T-cell (primary cell): ENCODE measurements around the gene PRR14L. TPM values are rescaled to one million over a fixed set of nuclear protein-coding genes. Genes with fewer than 3 reads are reported as not detected.
"Not testable (repeated sequence)": the region's sequence is repeated elsewhere in the genome, so short reads cannot be mapped to it uniquely, and the experiment has no call there.

Source experiments
- ATAC-seq, 4 experiments: fragments of 200-7000 bp in 3 of 4; fragments of 150-1000 bp in 1 of 4; cut with Tn5 transposase; replicated peaks in 1 of 4; 1 replicate in 3 of 4; 2 replicates in 1 of 4; pipeline ENCODE4 v1.10.0; 2021; ENCODE audit warnings: moderate library complexity in 3 of 4, mild to moderate bottlenecking in 2 of 4, moderate number of reproducible peaks in 1 of 4
- CTCF ChIA-PET, 2 donors: fragments of 300-600 bp; sonication (Branson Sonifier 250); formaldehyde crosslinking; loops; one replicate each; lab custom pipeline; 2022; ENCODE audit warnings: antibody characterized with exemption in 2 of 2; lab: Charles Lee
- POLR2A ChIA-PET, 2 donors: fragments of 300-600 bp; sonication (Branson Sonifier 250); formaldehyde crosslinking; loops; one replicate each; lab custom pipeline; 2022; ENCODE audit warnings: antibody characterized with exemption in 2 of 2; lab: Charles Lee
- DNase-seq, 35 experiments: peaks; one replicate each; pipeline versions ENCODE4 v3.0.0 to v3.0.0-alpha.2; 2013 to 2023
- H3K27ac ChIP-seq: one replicate; pipeline ENCODE4 v1.5.1; 2013; ENCODE audit warnings: low read length
- H3K27me3 ChIP-seq, 2 experiments: replicated peaks in 1 of 2; 1 replicate in 1 of 2; 2 replicates in 1 of 2; pipeline versions ENCODE4 v1.6.1 to v1.7.0; 2013; ENCODE audit warnings: low read length in 1 of 2, mixed read lengths in 1 of 2; ENCODE audit not compliant: control insufficient read depth in 2 of 2, insufficient read depth in 2 of 2; ENCODE audit errors: extremely low read depth in 1 of 2
- H3K36me3 ChIP-seq, 2 donors: 1 replicate in 1 of 2; 2 replicates in 1 of 2; pipeline versions ENCODE4 v1.6.1 to v1.7.0; 2013; ENCODE audit warnings: low read length in 1 of 2; ENCODE audit not compliant: control insufficient read depth in 2 of 2, insufficient read depth in 1 of 2; ENCODE audit errors: extremely low read depth in 1 of 2
- H3K4me1 ChIP-seq, 2 experiments: 1 replicate in 1 of 2; 2 replicates in 1 of 2; pipeline versions ENCODE4 v1.6.1 to v1.7.0; 2013; ENCODE audit warnings: low read length in 2 of 2, mixed read lengths in 1 of 2; ENCODE audit not compliant: insufficient read depth in 2 of 2, control insufficient read depth in 1 of 2; ENCODE audit errors: extremely low read depth in 1 of 2
- H3K4me3 ChIP-seq, 2 donors: 1 replicate in 1 of 2; 2 replicates in 1 of 2; pipeline versions ENCODE4 v1.5.1 to v1.7.0; 2013; ENCODE audit warnings: mild to moderate bottlenecking in 2 of 2, low read length in 1 of 2, moderate library complexity in 1 of 2; ENCODE audit not compliant: control insufficient read depth in 1 of 2; ENCODE audit errors: extremely low read depth in 1 of 2
- H3K9me3 ChIP-seq: 2 replicates; pipeline ENCODE4 v1.7.0; 2013
- H3K27ac Mint-ChIP-seq, 2 donors: one replicate each; pipeline ENCODE4 v1.8.0; 2020 to 2021; ENCODE audit warnings: mild to moderate bottlenecking in 2 of 2, mixed read lengths in 2 of 2
- H3K27me3 Mint-ChIP-seq, 2 donors: one replicate each; pipeline ENCODE4 v1.8.0; 2021 to 2022; ENCODE audit warnings: mixed read lengths in 2 of 2
- H3K36me3 Mint-ChIP-seq: one replicate; pipeline ENCODE4 v1.8.0; 2021; ENCODE audit warnings: mixed read lengths
- H3K4me1 Mint-ChIP-seq, 3 donors: one replicate each; pipeline ENCODE4 v1.8.0; 2020 to 2022; ENCODE audit warnings: mixed read lengths in 3 of 3, mild to moderate bottlenecking in 1 of 3
- H3K4me3 Mint-ChIP-seq, 3 donors: one replicate each; pipeline ENCODE4 v1.8.0; 2020 to 2022; ENCODE audit warnings: mild to moderate bottlenecking in 3 of 3, mixed read lengths in 3 of 3, moderate library complexity in 3 of 3
- H3K9me3 Mint-ChIP-seq, 3 donors: one replicate each; pipeline ENCODE4 v1.8.0; 2020 to 2022; ENCODE audit warnings: mixed read lengths in 3 of 3
- WGBS: methylation state at CpG from one replicate; pipeline ENCODE4 v1.1.5; 2013; ENCODE audit warnings: missing lambda C conversion rate; ENCODE audit not compliant: insufficient coverage; 5-methylcytosine and 5-hydroxymethylcytosine counted together
- total RNA-seq, 35 experiments: library from RNA in 6 of 35; stranded (reverse) in 6 of 35; fragments of 120-200 nt in 1 of 35; gene quantifications; one replicate each; pipeline versions ENCODE4 v1.2.1 to v1.2.4 and lab custom pipeline; 2013 to 2026

Gene PRR14L
- total RNA-seq, 5 donors from 2014 or later (not counting 1 experiment from before 2014, with no cell fraction given): 48.0 to 63.0 (median 55.6) TPM

DNA sequence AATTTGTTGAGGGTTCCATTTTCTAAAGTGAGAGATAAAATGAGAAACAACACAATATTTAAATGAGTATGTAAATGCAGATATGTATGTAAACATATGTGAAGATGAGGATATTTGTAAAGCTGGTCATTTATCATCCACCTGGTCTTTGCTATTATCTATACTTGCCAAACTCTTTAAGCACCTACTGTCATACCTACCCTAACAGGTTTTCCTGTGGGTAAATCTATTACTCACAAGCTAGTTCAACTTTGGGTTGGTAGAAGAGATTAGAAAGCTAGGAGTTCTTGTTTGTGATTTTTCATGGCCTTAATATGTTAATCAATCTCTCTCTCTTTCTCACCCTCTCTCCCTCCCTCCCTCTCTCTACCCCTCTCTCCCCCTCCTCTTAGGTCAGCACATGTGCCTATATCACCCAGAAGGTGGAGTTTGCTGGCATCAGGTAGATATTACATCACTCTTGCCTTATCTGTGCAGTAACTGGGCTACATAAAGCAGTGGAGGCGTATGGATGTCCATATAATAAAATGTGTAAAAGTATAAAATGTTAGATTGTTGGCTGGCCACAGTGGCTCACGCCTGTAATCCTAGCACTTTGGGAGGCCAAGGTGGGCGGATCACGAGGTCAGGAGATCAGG lies 18.6 kb upstream of the PRR14L start:
- POLR2A ChIA-PET: no interaction called here
- peaks cover 7 to 61% of the 10 kb centered on the region in 2 donors for H3K36me3 ChIP-seq
- Mint-ChIP-seq H3K9me3 (no peaks in the 10 kb centered on the region), H3K36me3 (peaks cover 27% of the 10 kb centered on the region), H3K27me3 (no peaks in the 10 kb centered on the region), H3K4me1 (no peaks in the 10 kb centered on the region), H3K4me3 (no peak overlapping the region), H3K27ac (no peak overlapping the region)
- ATAC-seq: no peak
- CTCF ChIA-PET: interaction anchor here in 1 of 2 donors (0.6 kb wide), 1 partner anchor 622 kb away, joined by 3 read pairs; no protein-coding TSS in a partner anchor
- no peaks in the 10 kb centered on the region for H3K4me1 ChIP-seq
- DNase-seq: no peak
- no peak overlapping the region for H3K4me3 ChIP-seq
- WGBS: no CpG with 5 or more reads among the region's 4 CpGs
- no peak overlapping the region for H3K27ac ChIP-seq
- H3K9me3 ChIP-seq: no peaks in the 10 kb centered on the region
- H3K27me3 ChIP-seq: no peaks in the 10 kb centered on the region

GRCh38 chr22:31764785-31765184 lies 14.9 kb upstream of the PRR14L start:
- DNase-seq (no peak), ATAC-seq (no peak)
- no peaks in the 10 kb centered on the region for H3K9me3 Mint-ChIP-seq
- Histone ChIP-seq H3K36me3 (peaks cover 10 to 50% of the 10 kb centered on the region in 2 donors), H3K4me3 (no peak overlapping the region), H3K9me3 (no peaks in the 10 kb centered on the region), H3K27ac (no peak overlapping the region), H3K27me3 (no peaks in the 10 kb centered on the region), H3K4me1 (no peaks in the 10 kb centered on the region)
- no peaks in the 10 kb centered on the region for H3K27me3 Mint-ChIP-seq
- WGBS: no CpG with 5 or more reads among the region's 3 CpGs
- H3K36me3 Mint-ChIP-seq: peaks cover 32% of the 10 kb centered on the region
- ChIA-PET CTCF (interaction anchor here in 1 of 2 donors (0.6 kb wide), 1 partner anchor 204 kb away, joined by 3 read pairs; no protein-coding TSS in a partner anchor), POLR2A (interaction anchor here in 1 of 2 donors (0.6 kb wide), 1 partner anchor 15 kb away, joined by 5 read pairs; the partner anchor contains the start of gene PRR14L)
- no peak overlapping the region for H3K4me3 Mint-ChIP-seq
- no peaks in the 10 kb centered on the region for H3K4me1 Mint-ChIP-seq
- H3K27ac Mint-ChIP-seq: no peak overlapping the region

DNA sequence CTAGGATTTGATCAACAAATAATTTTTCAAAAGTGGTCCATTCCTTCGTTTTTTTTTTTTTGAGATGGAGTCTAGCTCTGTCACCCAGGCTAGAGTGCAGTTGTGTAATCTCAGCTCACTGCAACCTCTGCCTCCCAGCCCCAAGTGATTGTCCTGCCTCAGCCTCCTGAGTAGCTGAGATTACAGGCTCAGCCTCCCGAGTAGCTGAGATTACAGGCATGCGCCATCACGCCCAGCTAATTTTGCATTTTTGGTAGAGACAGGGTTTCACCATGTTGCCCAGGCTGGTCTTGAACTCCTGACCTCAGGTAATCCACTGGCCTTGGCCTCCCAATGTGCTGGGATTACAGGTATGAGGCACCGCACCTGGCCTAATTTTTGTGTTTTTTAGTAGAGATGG lies 8.9 kb upstream of the PRR14L start:
- not testable (repeated sequence) for H3K27me3 Mint-ChIP-seq, H3K9me3 ChIP-seq, H3K9me3 Mint-ChIP-seq, H3K27me3 ChIP-seq, H3K4me3 ChIP-seq, H3K27ac Mint-ChIP-seq, ATAC-seq, H3K4me3 Mint-ChIP-seq, DNase-seq, H3K27ac ChIP-seq
- 100% methylated on average over 2 of the region's 5 CpGs for WGBS
- Histone ChIP-seq H3K36me3 (peaks cover 8 to 26% of the 10 kb centered on the region in 2 donors), H3K4me1 (peaks cover 3 to 10% of the 10 kb centered on the region in 2 experiments)
- CTCF ChIA-PET: interaction anchor here in 1 of 2 donors (0.6 to 0.7 kb wide), 2 partner anchors 45 to 591 kb away, joined by 3 to 4 read pairs; no protein-coding TSS in a partner anchor
- Mint-ChIP-seq H3K4me1 (peaks cover 16 to 17% (median 17%) of the 10 kb centered on the region in 3 donors), H3K36me3 (peaks cover 12% of the 10 kb centered on the region)
- POLR2A ChIA-PET: interaction anchor here in 1 of 2 donors (0.7 kb wide), 1 partner anchor 87 kb away, joined by 8 read pairs; no protein-coding TSS in a partner anchor

DNA sequence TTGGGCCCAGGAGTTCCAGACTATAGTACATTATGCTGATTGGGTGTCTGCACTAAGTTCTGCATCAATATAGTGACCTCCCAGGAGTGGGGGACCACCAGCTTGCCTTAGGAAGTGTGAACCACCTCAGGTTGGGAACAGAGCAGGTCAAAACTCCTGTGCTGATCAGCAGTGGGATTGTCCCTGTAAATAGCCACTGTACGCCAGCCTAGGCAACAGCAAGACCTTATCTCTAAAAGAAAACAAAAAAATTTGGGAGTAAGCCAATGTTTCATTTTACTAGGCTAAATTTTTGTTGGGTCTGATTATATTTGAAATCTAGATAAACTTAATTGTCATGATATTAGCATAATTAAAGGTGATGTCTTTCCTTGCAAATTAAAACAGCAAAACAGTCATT lies 7.3 kb upstream of the PRR14L start:
- Mint-ChIP-seq H3K4me3 (no peak overlapping the region), H3K27ac (no peak overlapping the region), H3K36me3 (peaks cover 12% of the 10 kb centered on the region), H3K4me1 (peaks cover 26 to 28% (median 28%) of the 10 kb centered on the region in 3 donors), H3K27me3 (no peaks in the 10 kb centered on the region), H3K9me3 (no peaks in the 10 kb centered on the region)
- H3K36me3 ChIP-seq: peaks cover 7 to 22% of the 10 kb centered on the region in 2 donors
- no peak overlapping the region for H3K27ac ChIP-seq
- no peaks in the 10 kb centered on the region for H3K27me3 ChIP-seq
- H3K4me1 ChIP-seq: peaks cover 10 to 21% of the 10 kb centered on the region in 2 experiments
- WGBS: no CpG with 5 or more reads among the region's 1 CpG
- ATAC-seq (no peak), DNase-seq (no peak)
- H3K4me3 ChIP-seq: no peak overlapping the region
- POLR2A ChIA-PET: no interaction called here
- no peaks in the 10 kb centered on the region for H3K9me3 ChIP-seq
- CTCF ChIA-PET: no interaction called here

- Mint-ChIP-seq H3K4me1 (peaks cover 34 to 39% (median 38%) of the 10 kb centered on the region in 3 donors), H3K9me3 (no peaks in the 10 kb centered on the region), H3K36me3 (peaks cover 4% of the 10 kb centered on the region), H3K27me3 (no peaks in the 10 kb centered on the region), H3K4me3 (peak overlapping the region; percentile 86 to 91 (median 87)), H3K27ac (peak overlapping the region; percentile 99 to 100)
- Histone ChIP-seq H3K4me3 (peak overlapping the region in 1 of 2 donors; percentile 85), H3K27ac (no peak overlapping the region), H3K27me3 (no peaks in the 10 kb centered on the region), H3K36me3 (peaks cover 0 to 12% of the 10 kb centered on the region in 2 donors), H3K4me1 (peaks cover 10 to 31% of the 10 kb centered on the region in 2 experiments), H3K9me3 (no peaks in the 10 kb centered on the region)
- CTCF ChIA-PET: no interaction called here
- ATAC-seq: no peak
- POLR2A ChIA-PET: interaction anchor here in 1 of 2 donors (0.7 kb wide), 2 partner anchors 682 to 721 kb away, joined by 4 to 5 read pairs; no protein-coding TSS in a partner anchor
- DNase-seq: no peak
- WGBS: 61% methylated on average over 4 of the region's 6 CpGs
Observed at GRCh38 chr22:31754813-31755212, 4.9 kb upstream of the PRR14L start.

DNA sequence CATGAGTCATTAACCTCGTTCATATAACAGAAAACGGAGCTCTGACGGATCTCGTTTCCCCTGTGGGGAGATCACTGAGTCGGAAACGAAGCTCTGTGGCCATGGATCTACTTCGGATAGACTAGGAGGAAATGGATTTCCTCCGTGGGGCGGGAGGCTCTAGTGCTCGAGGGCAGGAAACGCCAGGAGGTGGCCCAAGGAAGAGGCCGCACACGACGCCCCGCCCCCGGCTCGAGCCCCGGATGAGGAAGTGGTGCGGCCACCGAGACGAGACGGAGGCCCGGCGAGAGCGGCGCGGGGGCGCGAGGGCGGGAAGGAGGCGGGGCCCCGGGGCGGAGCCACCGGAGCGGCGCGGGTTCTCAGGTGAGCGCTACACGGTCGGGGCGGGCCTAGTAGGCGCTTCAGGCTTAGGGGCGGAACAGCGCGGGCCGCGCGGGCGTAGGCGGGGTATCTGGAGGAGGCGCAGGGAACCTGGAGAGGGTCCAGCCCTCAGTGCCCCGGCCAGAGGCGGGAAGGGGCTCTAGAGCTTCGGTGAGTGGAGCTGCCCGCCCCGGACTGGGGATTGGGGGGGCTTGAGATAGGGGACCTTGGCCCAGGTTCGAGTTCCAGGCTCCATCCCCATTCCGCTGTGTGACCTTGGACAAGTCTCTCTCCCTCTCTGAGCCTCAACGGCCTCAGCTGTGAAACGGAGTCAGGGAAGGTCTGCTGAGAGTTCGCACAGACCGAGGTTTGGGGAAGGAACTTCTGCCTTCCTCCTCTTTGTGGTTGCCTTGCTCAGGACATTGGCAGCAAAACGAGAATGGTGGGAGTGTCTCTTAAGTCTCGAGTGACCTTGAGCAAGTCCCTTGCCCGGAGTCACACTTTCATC lies 3.9 kb upstream of the PRR14L start, which contains the start of gene DEPDC5:
Gene DEPDC5 (plus strand): TSS at position 386 of the 868 bp plus-strand sequence. CDS start 903 bp downstream, outside the sequence.
- H3K27me3 Mint-ChIP-seq: no peaks in the 10 kb centered on the region
- peak within 1 kb of the TSS; percentile 99 to 100 for H3K27ac Mint-ChIP-seq
- peaks cover 41 to 46% (median 45%) of the 10 kb centered on the region in 3 donors for H3K4me1 Mint-ChIP-seq
- H3K27me3 ChIP-seq: no peaks in the 10 kb centered on the region
- WGBS: under 1% methylated on average over 54 of the region's 65 CpGs
- H3K27ac ChIP-seq: peak within 1 kb of the TSS; percentile 89
- no peaks in the 10 kb centered on the region for H3K9me3 ChIP-seq
- peaks cover 4% of the 10 kb centered on the region for H3K36me3 Mint-ChIP-seq
- H3K4me1 ChIP-seq: peaks cover 15 to 38% of the 10 kb centered on the region in 2 experiments
- ATAC-seq (peak; percentile 80 to 85 (median 81)), DNase-seq (peak; percentile 89 to 98 (median 94))
- H3K9me3 Mint-ChIP-seq: no peaks in the 10 kb centered on the region
- CTCF ChIA-PET: interaction anchor here in 1 of 2 donors (1.4 to 1.8 kb wide), 2 partner anchors 88 to 217 kb away, joined by 4 to 8 read pairs; no protein-coding TSS in a partner anchor
- H3K4me3 Mint-ChIP-seq: peak within 1 kb of the TSS; percentile 86 to 91 (median 87)
- POLR2A ChIA-PET: interaction anchor here in 1 of 2 donors (0.6 to 1.0 kb wide), 4 partner anchors 32 to 461 kb away, joined by 3 to 6 read pairs (median 4); partner anchors contain the start of genes PIK3IP1 and PISD
- H3K36me3 ChIP-seq: peaks cover 0 to 8% of the 10 kb centered on the region in 2 donors
- H3K4me3 ChIP-seq: peak within 1 kb of the TSS; percentile 65 to 85
